Measurements from ENCODE around the gene FGF12.
A peak's percentile ranks its signal among the peaks of the same experiment; 100 is the strongest.

FGF12 gene

DNA sequence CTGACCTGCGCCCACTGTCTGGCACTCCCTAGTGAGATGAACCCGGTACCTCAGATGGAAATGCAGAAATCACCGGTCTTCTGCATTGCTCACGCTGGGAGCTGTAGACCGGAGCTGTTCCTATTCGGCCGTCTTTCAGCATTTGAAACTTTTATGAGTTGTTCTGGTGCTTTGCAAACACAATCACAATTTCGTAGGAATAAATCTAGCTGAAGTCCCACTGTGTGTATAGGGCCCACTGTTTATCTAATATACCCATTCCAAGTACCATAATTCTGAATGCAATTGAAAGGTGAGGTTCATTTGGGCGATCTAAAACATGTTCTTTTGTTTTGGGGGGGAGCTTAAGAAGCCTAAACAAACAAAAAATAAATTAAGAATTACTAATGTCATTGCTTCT, 572.1 kb downstream of the FGF12 start:
- TF ChIP-seq, protein P1, sequence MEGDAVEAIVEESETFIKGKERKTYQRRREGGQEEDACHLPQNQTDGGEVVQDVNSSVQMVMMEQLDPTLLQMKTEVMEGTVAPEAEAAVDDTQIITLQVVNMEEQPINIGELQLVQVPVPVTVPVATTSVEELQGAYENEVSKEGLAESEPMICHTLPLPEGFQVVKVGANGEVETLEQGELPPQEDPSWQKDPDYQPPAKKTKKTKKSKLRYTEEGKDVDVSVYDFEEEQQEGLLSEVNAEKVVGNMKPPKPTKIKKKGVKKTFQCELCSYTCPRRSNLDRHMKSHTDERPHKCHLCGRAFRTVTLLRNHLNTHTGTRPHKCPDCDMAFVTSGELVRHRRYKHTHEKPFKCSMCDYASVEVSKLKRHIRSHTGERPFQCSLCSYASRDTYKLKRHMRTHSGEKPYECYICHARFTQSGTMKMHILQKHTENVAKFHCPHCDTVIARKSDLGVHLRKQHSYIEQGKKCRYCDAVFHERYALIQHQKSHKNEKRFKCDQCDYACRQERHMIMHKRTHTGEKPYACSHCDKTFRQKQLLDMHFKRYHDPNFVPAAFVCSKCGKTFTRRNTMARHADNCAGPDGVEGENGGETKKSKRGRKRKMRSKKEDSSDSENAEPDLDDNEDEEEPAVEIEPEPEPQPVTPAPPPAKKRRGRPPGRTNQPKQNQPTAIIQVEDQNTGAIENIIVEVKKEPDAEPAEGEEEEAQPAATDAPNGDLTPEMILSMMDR (IDR thresholded peaks at IDR 0.05; ENCODE audit: low read depth, low read length): no peak
- H3K4me3 ChIP-seq (ENCODE audit: low read depth, low read length): no peak overlapping the region

DNA sequence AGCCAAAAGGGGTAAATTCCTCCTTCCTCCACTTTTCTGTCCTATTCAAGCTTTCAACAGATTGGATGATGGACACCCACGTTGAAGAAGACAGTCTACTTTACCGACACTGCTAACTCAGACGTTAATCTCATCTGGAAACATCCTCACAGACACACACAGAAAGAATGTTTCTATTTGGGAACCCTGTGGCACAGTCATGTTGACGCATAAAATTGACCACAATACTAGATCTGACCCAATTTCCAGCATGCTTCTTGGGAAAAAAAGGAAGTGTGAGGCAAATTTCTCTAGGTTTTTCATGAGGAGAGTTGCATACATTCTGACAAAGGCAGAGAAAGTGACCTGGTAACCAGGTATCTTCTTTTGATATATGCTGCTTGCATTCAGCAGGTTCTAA, 594.1 kb downstream of the FGF12 start:
- no peak overlapping the region for H3K4me3 ChIP-seq (ENCODE audit: low read depth, low read length)
- TF ChIP-seq, protein P1 (IDR thresholded peaks at IDR 0.05; ENCODE audit: low read depth, low read length): no peak

DNA sequence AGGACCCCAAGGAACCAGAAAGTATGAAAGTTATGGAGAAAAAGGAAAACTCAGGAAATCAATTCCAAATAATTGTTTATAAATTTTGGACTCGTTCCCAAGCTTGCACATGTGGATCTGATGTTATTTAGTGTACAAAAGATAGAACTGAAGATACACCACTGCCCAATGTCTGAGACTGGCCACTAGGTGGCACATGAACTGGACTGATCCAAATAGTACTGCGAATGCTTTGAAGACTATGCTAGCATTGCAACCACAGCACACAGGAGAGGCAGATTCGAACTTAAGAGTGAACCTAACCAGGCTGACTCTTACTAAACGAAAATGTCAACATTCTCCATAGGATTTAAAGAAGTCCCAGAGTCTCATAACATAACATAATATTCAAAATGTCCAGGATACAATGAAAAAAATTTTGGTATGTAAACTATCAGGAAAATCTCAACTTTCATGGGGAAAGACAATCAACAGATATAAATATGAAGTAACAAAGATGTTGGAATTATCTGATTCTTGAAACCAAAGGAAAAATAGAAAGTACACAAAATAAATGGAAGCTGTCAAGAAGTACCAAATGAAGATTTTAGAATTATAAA, 596.7 kb downstream of the FGF12 start:
- H3K4me3 ChIP-seq (ENCODE audit: low read depth, low read length): no peak overlapping the region
- TF ChIP-seq, protein P1 (IDR thresholded peaks at IDR 0.05; ENCODE audit: low read depth, low read length): 0 out of 2 replicates have a peak, but pooled peaks have one; percentile 20

DNA sequence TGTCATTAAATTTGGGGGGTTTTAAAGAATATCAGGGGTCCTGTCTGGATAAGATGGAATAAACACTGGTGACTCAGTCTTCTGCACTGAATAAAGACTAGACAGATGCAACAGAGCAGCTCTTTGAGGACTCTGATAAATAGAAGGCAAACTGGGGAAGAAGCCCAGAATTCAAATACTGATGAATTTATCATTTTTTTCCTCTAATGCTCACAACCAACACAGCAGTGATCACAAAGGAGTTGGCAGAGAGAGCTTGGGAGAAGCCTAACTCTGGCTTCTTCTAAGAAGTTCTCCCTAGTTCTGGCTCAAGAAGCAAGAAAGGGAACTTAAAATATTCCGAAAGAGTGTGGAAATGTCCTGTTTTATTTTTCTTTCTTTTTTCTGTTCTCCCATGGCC, 597.8 kb downstream of the FGF12 start:
- H3K4me3 ChIP-seq (ENCODE audit: low read depth, low read length): no peak overlapping the region
- TF ChIP-seq, protein P1 (IDR thresholded peaks at IDR 0.05; ENCODE audit: low read depth, low read length): no peak

DNA sequence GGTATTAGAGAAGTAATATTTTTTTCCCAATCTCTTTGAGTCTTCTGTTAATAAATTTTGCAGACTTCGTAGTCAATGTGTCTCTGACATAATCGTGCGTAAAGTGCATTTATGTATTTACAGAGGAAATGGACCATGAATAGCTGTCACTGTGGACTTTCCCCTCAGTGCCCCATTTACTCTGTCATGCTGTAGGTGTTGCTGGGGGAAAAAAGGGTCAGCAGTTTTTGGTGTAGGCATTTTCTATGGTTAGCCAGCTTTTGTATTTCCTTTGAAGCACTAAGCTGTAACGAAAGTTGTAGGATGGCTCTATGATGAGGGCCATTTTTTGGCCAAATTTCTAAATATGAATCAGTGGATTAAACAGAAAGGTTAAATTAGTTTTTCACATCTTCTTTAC, 598.4 kb downstream of the FGF12 start:
- H3K4me3 ChIP-seq (ENCODE audit: low read depth, low read length): no peak overlapping the region
- TF ChIP-seq, protein P1 (IDR thresholded peaks at IDR 0.05; ENCODE audit: low read depth, low read length): no peak

DNA sequence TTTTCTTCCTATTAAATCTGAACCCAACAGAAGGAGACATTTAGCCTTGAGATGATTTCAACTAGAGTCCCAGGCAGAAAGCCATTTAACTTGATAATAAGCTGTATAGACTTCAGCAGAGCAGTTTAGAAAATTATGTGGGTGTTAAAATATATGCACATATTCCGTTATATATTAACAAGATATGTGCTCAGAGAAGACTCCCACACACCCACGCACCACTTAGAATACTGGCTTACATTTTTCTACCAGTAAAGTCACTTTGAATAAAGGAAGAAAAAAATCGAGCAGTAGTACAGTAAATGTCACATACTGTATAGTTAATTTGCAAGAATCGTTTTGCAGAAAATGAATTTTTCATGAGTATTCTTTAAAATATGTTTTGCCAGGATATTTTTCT, 599.3 kb downstream of the FGF12 start:
- TF ChIP-seq, protein P1 (IDR thresholded peaks at IDR 0.05; ENCODE audit: low read depth, low read length): no peak

DNA sequence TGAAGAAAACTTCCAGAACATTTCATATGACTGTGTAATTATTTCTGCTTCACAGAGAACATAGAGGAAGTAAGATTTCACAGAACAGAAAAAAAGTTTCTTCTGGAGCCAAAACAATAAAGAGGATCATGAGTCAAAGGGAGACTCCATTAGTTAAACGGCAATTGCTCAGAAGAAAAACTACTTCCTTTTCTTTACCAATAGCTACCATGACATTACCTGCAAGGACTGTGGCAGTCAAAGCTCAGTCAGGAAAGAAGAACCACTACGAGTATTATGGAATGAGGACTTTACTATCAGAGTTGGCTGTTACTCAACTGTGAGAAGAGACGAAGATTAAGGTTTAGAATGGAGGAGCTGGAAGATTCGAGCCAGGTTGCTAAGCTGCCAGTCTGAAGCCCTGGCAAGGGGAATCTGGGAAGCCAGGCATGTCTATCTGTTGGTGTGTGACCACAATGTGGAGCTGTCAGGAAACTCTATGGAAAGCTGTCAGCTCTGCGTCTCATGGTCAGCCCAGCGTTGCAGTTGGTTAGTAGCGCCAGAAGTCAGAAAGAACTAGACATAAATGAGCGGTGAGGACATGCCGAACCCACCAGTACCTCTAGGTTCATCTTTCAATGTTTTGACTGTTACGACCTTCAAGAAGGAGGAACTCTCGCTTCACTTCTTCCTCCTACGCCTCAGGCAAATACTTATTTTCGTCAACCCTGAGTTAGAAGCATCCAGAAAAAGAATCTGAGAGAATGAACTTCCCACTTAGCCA, 604.3 kb downstream of the FGF12 start:
- TF ChIP-seq, protein P1 (IDR thresholded peaks at IDR 0.05; ENCODE audit: low read depth, low read length): no peak

More for the DNA sequence above, 599.3 kb downstream of the FGF12 start:
- H3K4me3 ChIP-seq (ENCODE audit: low read depth, low read length): no peak overlapping the region

More for the DNA sequence above, 604.3 kb downstream of the FGF12 start:
- H3K4me3 ChIP-seq (ENCODE audit: low read depth, low read length): no peak overlapping the region

All from WI38 (cell line).